HepG2 (cell line): Measurements from ENCODE around the gene TP53BP2.

Source experiments
- EHMT2 ChIP-seq: fragments of 200-600 bp; sonication (generic); IDR thresholded peaks from 2 replicates; pipeline ENCODE4 v1.7.0; 2017; ENCODE audit warnings: antibody characterized with exemption, low read depth, low read length, borderline replicate concordance
- RELA ChIP-seq: sonication (generic); formaldehyde crosslinking; IDR thresholded peaks from 2 replicates; pipeline ENCODE4 v1.4.0; 2020; ENCODE audit warnings: missing genetic modification reagents
- ZNF766 ChIP-seq: sonication (generic); formaldehyde crosslinking; IDR thresholded peaks from 2 replicates; pipeline ENCODE4 v1.5.0; 2020; ENCODE audit warnings: missing genetic modification reagents, borderline replicate concordance
- TF ChIP-seq, protein P1 (sequence below): sonication (generic); formaldehyde crosslinking; IDR thresholded peaks from 2 replicates; pipeline ENCODE4 v1.9.0; 2021; ENCODE audit warnings: missing genetic modification reagents, mild to moderate bottlenecking, borderline replicate concordance

DNA sequence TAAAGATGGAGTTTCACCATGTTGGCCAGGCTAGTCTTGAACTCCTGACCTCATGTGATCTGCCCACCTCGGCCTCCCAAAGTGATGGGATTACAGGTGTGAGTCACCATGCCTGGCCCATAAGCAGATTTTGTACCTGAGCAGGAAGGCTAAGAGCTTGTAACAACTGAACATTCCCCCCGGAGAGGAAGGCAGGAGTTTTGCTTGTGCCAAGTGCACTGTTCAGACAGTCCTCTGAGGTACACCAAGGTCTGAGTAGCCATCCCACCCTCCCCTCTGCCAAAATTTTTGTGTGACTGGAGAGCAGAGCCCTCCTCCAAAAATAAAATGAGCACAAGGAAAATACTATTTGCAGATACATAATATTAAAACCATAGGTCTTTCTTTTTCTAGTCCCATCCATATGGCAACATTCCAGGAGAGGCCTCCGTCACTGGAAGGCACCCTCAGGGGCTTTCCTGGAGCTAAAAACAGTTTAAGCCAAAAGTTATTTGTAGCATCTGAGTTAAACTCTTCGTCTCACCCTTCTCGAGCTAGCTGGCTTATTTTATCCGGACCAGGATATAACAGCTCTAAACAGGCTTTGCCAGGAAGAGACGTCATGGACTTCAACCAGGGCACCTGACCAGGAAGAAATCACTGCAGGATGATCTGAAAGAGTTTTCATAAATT, 106.2 kb downstream of the TP53BP2 start:
- TF ChIP-seq EHMT2 (no peak), ZNF766 (CRISPR knock-in tag) (no peak), RELA (CRISPR knock-in tag) (no peak)
- TF ChIP-seq, protein P1, sequence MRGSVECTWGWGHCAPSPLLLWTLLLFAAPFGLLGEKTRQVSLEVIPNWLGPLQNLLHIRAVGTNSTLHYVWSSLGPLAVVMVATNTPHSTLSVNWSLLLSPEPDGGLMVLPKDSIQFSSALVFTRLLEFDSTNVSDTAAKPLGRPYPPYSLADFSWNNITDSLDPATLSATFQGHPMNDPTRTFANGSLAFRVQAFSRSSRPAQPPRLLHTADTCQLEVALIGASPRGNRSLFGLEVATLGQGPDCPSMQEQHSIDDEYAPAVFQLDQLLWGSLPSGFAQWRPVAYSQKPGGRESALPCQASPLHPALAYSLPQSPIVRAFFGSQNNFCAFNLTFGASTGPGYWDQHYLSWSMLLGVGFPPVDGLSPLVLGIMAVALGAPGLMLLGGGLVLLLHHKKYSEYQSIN = no peak
